RPMI8226 (cell line): ENCODE results near the gene FKBP1B.
"Not testable (repeated sequence)": the region's sequence is repeated elsewhere in the genome, so short reads cannot be mapped to it uniquely, and the experiment has no call there.

Experiments used
- DNase-seq: peaks from one replicate; pipeline ENCODE4 v3.0.0-alpha.2; 2015

The FKBP1B gene

GRCh38 chr2:24072259-24072658, 22.7 kb downstream of the FKBP1B start:
- no peak for DNase-seq

GRCh38 chr2:24073816-24074215, 24.3 kb downstream of the FKBP1B start:
- no peak for DNase-seq

DNA sequence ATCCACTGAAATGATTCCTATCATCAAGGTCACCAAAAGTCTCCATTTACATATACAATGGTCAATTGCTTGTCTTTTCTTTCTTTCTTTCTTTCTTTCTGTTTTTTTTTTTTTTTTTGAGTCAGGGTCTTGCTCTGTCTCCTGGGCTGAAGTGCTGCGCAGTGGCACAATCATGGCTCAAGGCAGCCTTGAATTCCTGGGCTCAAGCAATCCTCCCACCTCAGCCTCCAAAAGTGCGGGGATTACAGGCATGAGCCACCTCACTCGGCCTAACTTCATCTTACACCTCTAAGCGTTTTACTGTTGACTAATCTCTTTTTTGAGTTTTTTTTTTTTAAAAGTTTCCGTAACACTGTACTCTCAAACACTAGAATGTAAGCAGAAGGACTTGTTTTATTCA, 25.7 kb downstream of the FKBP1B start:
- DNase-seq = no peak

GRCh38 chr2:24075915-24076848, 26.6 kb downstream of the FKBP1B start, which contains the start of gene SF3B6:
Gene SF3B6 (minus strand): TSS chr2:24076326. CDS start chr2:24076229, 97 bp downstream.
- DNase-seq = peak; percentile 100

GRCh38 chr2:24076849-24077534, 27.5 kb downstream of the FKBP1B start:
- DNase-seq = peak; percentile 25

- DNase-seq = no peak
Observed at GRCh38 chr2:24077535-24077877, 28.0 kb downstream of the FKBP1B start.

DNA sequence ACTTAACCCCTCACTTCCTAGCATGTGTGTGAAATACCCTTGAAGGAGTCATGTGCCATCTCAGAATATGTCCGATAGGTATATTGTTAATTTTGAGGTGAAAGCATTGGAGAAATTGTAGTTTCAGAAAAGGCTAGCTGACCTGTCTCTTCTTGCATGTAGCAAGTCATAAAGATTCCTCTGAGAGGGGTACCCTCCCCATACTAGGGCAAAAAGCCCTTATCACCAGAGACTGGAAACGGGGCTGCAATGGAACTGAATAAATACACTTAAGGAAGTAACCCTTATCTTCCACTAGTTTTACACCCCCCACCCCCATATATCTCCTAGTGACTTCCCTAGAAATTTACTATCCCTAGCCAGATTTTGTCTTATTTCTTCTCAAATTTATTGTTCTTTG, 28.3 kb downstream of the FKBP1B start:
- DNase-seq = no peak

GRCh38 chr2:24080701-24081100, 31.2 kb downstream of the FKBP1B start:
- DNase-seq = no peak

GRCh38 chr2:24082787-24083566, 33.4 kb downstream of the FKBP1B start:
- DNase-seq = no peak

GRCh38 chr2:24083567-24084385, 34.2 kb downstream of the FKBP1B start:
- no peak for DNase-seq

- peak; percentile 84 for DNase-seq
Observed at GRCh38 chr2:24084386-24085199, 35.1 kb downstream of the FKBP1B start, which contains the start of gene TP53I3. Gene TP53I3 (minus strand): TSS chr2:24084834. CDS start chr2:24084326, 508 bp downstream.

- DNase-seq = no peak
Observed at GRCh38 chr2:24085200-24085489, 35.6 kb downstream of the FKBP1B start.

DNA sequence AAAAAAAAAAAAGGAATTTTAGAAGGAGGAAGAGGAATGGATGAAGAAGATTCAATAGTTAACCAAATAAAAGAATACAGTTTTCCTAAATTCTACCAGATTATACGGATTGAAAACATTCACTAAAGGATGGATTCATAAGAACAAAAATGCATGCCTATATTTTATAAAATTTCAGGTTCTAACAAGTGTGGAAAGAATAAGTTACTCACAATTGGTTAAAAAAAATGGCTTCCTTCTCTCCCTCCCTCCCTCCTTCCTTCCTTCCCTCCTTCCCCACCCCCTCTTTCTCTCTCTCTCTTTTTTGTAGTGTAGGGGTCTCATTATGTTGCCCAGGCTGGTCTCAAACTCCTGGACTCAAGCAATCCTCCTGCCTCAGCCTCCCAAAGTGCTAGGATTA, 36.7 kb downstream of the FKBP1B start:
- DNase-seq = no peak

DNA sequence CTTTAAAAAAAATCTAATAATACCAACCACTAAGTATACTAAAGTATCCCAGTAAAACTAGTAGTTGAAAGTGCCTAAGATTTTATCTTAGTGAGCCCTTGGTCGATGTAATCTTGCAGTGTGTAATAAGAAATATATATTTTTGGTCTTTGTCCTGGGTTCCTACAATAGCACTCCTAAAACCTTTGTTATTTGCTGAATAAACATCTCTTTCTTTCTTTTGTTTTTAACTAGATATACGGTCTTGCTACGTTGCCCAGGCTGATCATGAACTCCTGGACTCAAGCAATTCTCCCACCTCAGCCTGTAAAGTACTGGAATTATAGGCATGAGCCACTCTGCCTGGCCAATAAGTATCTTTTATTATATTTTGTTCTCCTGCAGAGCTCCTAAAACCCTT, 37.5 kb downstream of the FKBP1B start:
- no peak for DNase-seq

GRCh38 chr2:24088821-24089359, 39.3 kb downstream of the FKBP1B start:
- no peak for DNase-seq

GRCh38 chr2:24093270-24093669, 43.7 kb downstream of the FKBP1B start:
- not testable (repeated sequence) for DNase-seq

DNA sequence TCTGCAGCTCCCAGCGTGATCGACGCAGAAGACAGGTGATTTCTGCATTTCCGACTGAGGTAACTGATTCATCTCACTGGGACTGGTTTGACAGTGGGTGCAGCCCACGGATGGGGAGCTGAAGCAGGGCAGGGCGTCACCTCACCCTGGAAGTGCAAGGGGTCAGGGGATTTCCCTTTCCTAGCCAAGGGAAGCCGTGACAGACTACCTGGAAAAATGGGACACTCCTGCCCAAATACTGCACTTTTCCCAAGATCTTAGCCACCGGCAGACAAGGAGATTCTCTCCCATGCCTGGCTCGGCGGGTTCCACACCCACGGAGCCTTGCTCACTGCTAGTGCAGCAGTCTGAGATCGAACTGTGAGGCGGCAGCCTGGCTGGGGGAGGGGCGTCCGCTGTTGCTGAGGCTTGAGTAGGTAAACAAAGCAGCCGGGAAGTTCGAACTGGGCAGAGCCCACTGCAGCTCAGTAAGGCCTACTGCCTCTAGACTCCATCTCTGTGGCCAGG, 45.7 kb downstream of the FKBP1B start:
- not testable (repeated sequence) for DNase-seq

- DNase-seq = not testable (repeated sequence)
Observed at GRCh38 chr2:24100732-24101131, 51.2 kb downstream of the FKBP1B start.

- DNase-seq = no peak
Observed at GRCh38 chr2:24101992-24102391, 52.5 kb downstream of the FKBP1B start.

- DNase-seq = no peak
Observed at GRCh38 chr2:24102677-24103076, 53.1 kb downstream of the FKBP1B start.

- no peak for DNase-seq
Observed at GRCh38 chr2:24104110-24104650, 54.6 kb downstream of the FKBP1B start.
